Suprapubic skin (tissue), 4 donors: ENCODE data around the gene FSCN2.

ENCODE experiments used
- EP300 ChIP-seq: sonication (generic); formaldehyde crosslinking; IDR thresholded peaks from one replicate; pipeline ENCODE4 v1.6.1; 2017; ENCODE audit warnings: antibody characterized with exemption
- POLR2A ChIP-seq, 2 donors: fragments of 450-650 bp; IDR thresholded peaks; one replicate each; pipeline ENCODE4 v1.6.1; 2017; ENCODE audit warnings: antibody characterized with exemption in 2 of 2, mild to moderate bottlenecking in 2 of 2, moderate library complexity in 2 of 2
- POLR2AphosphoS5 ChIP-seq, 3 donors: sonication (generic); formaldehyde crosslinking; IDR thresholded peaks; one replicate each; pipeline ENCODE4 v1.6.1; 2017; ENCODE audit warnings: antibody characterized with exemption in 3 of 3
- TF ChIP-seq, protein P1 (sequence below), 2 donors: fragments of 200-600 bp in 1 of 2; fragments of 450-650 bp in 1 of 2; sonication (generic) in 1 of 2; IDR thresholded peaks; one replicate each; pipeline ENCODE4 v1.5.1; 2016 to 2019; ENCODE audit warnings: antibody characterized with exemption in 2 of 2, mild to moderate bottlenecking in 1 of 2, moderate library complexity in 1 of 2

DNA sequence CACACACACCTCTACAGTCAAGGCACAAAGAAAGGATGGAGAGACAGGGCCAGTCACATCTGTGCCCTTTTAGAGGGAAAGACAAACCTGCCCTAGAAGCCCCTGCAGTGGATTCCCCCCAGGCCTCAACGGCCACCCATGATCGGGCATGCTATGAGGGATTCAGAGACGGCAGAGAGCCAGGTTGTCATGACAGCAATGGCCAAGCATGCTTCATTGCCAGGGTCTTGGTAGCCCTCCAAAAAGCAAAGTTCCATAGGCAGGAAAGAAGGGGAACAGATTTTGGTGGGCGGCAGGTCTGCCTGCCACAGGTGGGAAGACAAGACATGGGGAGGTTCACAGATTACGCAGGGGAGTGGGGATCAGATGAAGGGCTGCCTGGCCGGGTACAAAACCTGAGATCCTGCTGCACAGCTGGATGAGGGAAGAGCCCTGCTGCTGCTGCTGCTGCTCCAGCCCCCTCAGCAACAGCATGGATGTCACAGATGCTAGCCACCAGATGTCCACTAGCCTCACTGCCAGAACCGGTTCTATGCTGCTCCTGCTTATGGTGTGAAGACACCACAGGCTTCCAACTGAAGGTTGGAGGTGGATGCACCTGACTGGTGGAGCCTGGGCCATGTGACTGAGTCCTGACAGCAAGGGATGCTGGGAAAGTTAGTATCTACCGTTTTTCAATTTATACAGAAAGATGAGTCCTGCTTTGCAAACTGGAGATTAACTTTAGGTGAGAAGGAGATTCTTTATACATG, 33.4 kb upstream of the FSCN2 start:
- TF ChIP-seq POLR2A (IDR thresholded peaks at IDR 0.05) (no peak), EP300 (no peak), POLR2AphosphoS5 (IDR thresholded peaks at IDR 0.05) (no peak)
- TF ChIP-seq, protein P1, sequence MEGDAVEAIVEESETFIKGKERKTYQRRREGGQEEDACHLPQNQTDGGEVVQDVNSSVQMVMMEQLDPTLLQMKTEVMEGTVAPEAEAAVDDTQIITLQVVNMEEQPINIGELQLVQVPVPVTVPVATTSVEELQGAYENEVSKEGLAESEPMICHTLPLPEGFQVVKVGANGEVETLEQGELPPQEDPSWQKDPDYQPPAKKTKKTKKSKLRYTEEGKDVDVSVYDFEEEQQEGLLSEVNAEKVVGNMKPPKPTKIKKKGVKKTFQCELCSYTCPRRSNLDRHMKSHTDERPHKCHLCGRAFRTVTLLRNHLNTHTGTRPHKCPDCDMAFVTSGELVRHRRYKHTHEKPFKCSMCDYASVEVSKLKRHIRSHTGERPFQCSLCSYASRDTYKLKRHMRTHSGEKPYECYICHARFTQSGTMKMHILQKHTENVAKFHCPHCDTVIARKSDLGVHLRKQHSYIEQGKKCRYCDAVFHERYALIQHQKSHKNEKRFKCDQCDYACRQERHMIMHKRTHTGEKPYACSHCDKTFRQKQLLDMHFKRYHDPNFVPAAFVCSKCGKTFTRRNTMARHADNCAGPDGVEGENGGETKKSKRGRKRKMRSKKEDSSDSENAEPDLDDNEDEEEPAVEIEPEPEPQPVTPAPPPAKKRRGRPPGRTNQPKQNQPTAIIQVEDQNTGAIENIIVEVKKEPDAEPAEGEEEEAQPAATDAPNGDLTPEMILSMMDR (IDR thresholded peaks at IDR 0.05): no peak
